ENCODE data around the gene GPATCH4.
"Not testable (repeated sequence)": the region's sequence is repeated elsewhere in the genome, so short reads cannot be mapped to it uniquely, and the experiment has no call there.

The GPATCH4 gene

DNA sequence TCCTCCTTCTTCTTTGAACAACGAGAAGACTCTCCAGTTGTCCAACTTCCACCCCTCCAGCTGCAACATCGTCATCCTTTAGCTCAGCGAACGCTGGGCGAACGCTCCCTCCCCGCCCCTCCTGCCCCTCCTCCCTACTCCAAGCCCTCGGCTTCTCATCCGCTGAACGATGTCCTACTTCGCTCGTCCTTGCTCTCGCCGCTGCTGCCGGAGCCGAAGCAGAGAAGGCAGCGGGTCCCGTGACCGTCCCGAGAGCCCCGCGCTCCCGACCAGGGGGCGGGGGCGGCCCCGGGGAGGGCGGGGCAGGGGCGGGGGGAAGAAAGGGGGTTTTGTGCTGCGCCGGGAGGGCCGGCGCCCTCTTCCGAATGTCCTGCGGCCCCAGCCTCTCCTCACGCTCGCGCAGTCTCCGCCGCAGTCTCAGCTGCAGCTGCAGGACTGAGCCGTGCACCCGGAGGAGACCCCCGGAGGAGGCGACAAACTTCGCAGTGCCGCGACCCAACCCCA, 40.5 kb upstream of the GPATCH4 start, which contains the start of gene BCAN:
TSS of gene BCAN (plus strand) at position 357 of the 504 bp plus-strand sequence. CDS start 3,938 bp downstream, outside the sequence.
- H3K4me3 ChIP-seq (replicated peaks; ENCODE audit: low read depth, low read length), result no peak within 1 kb of the TSS
- TF ChIP-seq CTCF (IDR thresholded peaks at IDR 0.05; ENCODE audit: low read depth, low read length, missing control alignments), result no peak
- DNase-seq (ENCODE audit: extremely low read depth, low read depth), result no peak

- H3K4me3 ChIP-seq (replicated peaks; ENCODE audit: low read depth, low read length), result no peak overlapping the region
These were observed 39.8 kb upstream of the GPATCH4 start for GRCh38 chr1:156640842-156641706.

GRCh38 chr1:156639601-156640101, 38.4 kb upstream of the GPATCH4 start:
- DNase-seq (ENCODE audit: extremely low read depth, low read depth), result no peak
- no peak for TF ChIP-seq CTCF (IDR thresholded peaks at IDR 0.05; ENCODE audit: low read depth, low read length, missing control alignments)
- no peak overlapping the region for H3K4me3 ChIP-seq (replicated peaks; ENCODE audit: low read depth, low read length)

More at GRCh38 chr1:156640842-156641706, 39.8 kb upstream of the GPATCH4 start:
- DNase-seq (ENCODE audit: extremely low read depth, low read depth), result no peak
- no peak for TF ChIP-seq CTCF (IDR thresholded peaks at IDR 0.05; ENCODE audit: low read depth, low read length, missing control alignments)

DNA sequence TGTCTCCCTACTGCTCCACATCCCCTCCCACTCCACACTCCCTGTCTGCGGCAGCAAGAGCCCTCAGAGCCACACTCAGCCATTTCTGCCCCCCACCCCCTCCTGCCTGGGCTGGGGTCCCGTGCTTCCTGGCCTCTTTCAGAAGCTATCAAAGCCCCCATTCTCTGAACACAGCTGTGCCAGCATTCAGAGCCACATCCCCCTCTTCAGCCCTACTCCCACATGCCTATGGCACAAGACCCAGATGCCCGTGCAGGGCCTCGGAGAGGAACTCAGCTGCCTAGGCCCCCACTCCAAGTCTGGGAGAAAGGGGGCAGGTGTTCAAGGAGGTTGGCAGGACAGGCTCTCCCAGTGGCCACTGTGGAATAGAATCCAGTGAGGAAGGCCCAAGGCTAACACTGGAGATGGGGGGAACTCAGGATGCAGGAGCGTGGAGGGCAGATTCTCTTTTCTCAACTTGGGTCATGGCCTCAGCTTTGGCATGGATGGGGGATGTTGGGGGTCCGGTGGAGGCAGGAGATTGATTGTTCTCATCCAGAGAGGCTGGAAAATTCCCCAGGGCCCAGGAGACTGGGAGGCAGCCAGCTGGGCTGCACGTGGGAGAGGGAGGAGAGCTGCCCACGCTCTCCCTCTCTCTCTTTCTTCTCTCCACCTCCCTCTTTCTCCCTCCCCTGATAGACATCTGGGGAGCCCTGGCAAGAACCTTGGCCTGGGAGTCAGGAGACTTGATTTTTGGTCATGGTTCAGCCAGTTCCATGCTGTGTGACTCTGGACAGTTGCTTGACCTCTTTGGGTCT, 37.1 kb upstream of the GPATCH4 start:
- H3K4me3 ChIP-seq (replicated peaks; ENCODE audit: low read depth, low read length), result no peak overlapping the region
- TF ChIP-seq CTCF (IDR thresholded peaks at IDR 0.05; ENCODE audit: low read depth, low read length, missing control alignments), result no peak
- no peak for DNase-seq (ENCODE audit: extremely low read depth, low read depth)

DNA sequence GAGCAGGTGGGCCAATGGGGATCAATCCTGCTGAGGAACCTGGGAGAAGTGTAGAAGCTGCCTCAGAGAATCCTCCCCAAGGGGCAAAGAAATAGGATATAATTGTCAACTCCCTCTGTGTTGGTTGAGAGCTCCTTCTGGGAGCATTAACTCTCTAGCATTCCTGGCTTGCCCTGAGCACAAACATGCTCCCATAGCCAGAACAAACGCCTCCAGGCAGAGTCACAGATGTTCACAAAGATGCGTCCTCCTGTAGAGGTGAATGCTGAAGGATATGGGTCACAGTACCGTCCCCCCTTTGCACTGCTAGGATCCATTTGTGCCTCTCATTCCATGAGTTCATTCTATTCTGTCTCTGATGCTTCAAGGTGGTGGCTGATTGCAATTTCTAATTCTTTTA, 31.1 kb upstream of the GPATCH4 start:
- no peak for DNase-seq (ENCODE audit: extremely low read depth, low read depth)
- no peak for TF ChIP-seq CTCF (IDR thresholded peaks at IDR 0.05; ENCODE audit: low read depth, low read length, missing control alignments)

DNA sequence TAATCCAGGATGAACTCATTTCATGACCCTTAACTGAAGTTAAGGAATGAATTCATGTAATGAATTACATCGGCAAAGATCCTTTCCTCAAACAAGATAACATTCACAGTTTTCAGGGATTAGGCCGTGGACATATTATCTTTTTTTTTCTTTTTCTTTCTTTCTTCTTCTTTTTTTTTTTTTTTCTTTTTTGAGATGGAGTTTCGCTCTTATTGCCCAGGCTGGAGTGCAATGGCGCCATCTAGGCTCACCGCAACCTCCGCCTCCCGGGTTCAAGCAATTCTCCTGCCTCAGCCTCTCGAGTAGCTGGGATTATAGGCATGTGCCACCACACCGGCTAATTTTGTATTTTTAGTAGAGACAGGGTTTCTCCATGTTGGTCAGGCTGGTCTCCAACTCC, 29.9 kb upstream of the GPATCH4 start:
- DNase-seq (ENCODE audit: extremely low read depth, low read depth); H3K4me3 ChIP-seq (replicated peaks; ENCODE audit: low read depth, low read length): not testable (repeated sequence)

More for the DNA sequence above, 31.1 kb upstream of the GPATCH4 start:
- no peak overlapping the region for H3K4me3 ChIP-seq (replicated peaks; ENCODE audit: low read depth, low read length)
